K562 (cell line): ENCODE results near the gene KIF3B. TPM values are rescaled to one million over a fixed set of nuclear protein-coding genes. Genes with fewer than 3 reads are reported as not detected.

Source experiments
- ATAC-seq: fragments of 200-7000 bp; cut with Tn5 transposase; 3 replicates; pipeline ENCODE4 v1.9.1; 2020; ENCODE audit warnings: moderate library complexity
- BruUV-seq: library from RNA; stranded (reverse); fragments of 400-500 nt; replicated peaks from 2 replicates; lab custom pipeline; 2021; lab: Mats Ljungman, UMichigan
- CTCF ChIA-PET: fragments of 300-600 bp; formaldehyde crosslinking; extraction: SDS; loops from one replicate; lab custom pipeline; 2021; ENCODE audit warnings: low intra/inter-chr PET ratio; lab: Yijun Ruan, JAX
- POLR2A ChIA-PET: fragments of 300-600, 350-650 bp; sonication (Branson Sonifier 250); formaldehyde crosslinking; extraction: SDS; loops from one replicate; lab custom pipeline; 2021; ENCODE audit warnings: antibody characterized with exemption, inconsistent platforms; lab: Yijun Ruan, JAX
- DNase-seq, 4 experiments: peaks; one replicate each; pipeline versions ENCODE4 v3.0.0 to v3.0.0-alpha.2; 2011 to 2018; ENCODE audit warnings: low spot score in 3 of 4, mixed read lengths in 3 of 4; ENCODE audit errors: extremely low read depth in 1 of 4
- FAIRE-seq: peaks from 2 replicates; lab custom pipeline; 2011; peaks lifted over from hg19 to GRCh38; lab: Jason Lieb, UNC
- H2AFZ ChIP-seq: 2 replicates; pipeline ENCODE4 v1.6.0; 2011; ENCODE audit warnings: low read depth, low read length, control low read depth, inconsistent platforms
- H3K27ac ChIP-seq: fragments of 200-600 bp; 3 replicates; pipeline ENCODE4 v1.8.0; 2011; ENCODE audit warnings: low read depth, mild to moderate bottlenecking, control low read depth, inconsistent platforms, low read length, moderate library complexity, mixed read lengths; ENCODE audit errors: extremely low read depth
- H3K27me3 ChIP-seq, 2 experiments: fragments of 300-600 bp in 1 of 2; 2 replicates in 1 of 2; 3 replicates in 1 of 2; pipeline versions ENCODE4 v1.6.0 to v1.8.0; 2011; ENCODE audit warnings: inconsistent platforms in 2 of 2, low read length in 2 of 2, mild to moderate bottlenecking in 1 of 2, mixed read lengths in 1 of 2, moderate library complexity in 1 of 2; ENCODE audit not compliant: control insufficient read depth in 2 of 2, insufficient read depth in 2 of 2
- H3K36me3 ChIP-seq: fragments of 300-600 bp; 3 replicates; pipeline ENCODE4 v1.8.0; 2011; ENCODE audit warnings: mild to moderate bottlenecking, low read length, inconsistent platforms; ENCODE audit not compliant: control insufficient read depth, insufficient read depth
- H3K4me1 ChIP-seq, 2 experiments: fragments of 200-600 bp in 1 of 2; replicated peaks in 1 of 2; 2 replicates in 1 of 2; 3 replicates in 1 of 2; pipeline versions ENCODE4 v1.5.1 to v1.8.0; 2011; ENCODE audit warnings: inconsistent platforms in 2 of 2, low read length in 2 of 2, mild to moderate bottlenecking in 1 of 2, mixed read lengths in 1 of 2, moderate library complexity in 1 of 2; ENCODE audit not compliant: control insufficient read depth in 2 of 2, insufficient read depth in 2 of 2
- H3K4me2 ChIP-seq: 2 replicates; pipeline ENCODE4 v1.6.1; 2011; ENCODE audit warnings: low read length, control low read depth, inconsistent platforms, mixed read lengths; ENCODE audit not compliant: insufficient read depth
- H3K4me3 ChIP-seq: fragments of 200-600 bp; sonication (generic), shearing (Covaris generic); 2 replicates; pipeline ENCODE4 v1.5.1; 2016; ENCODE audit warnings: control low read depth, inconsistent platforms
- H3K79me2 ChIP-seq: fragments of 200-600 bp; 3 replicates; pipeline ENCODE4 v1.8.0; 2011; ENCODE audit warnings: low read length, inconsistent platforms; ENCODE audit not compliant: control insufficient read depth, insufficient read depth
- H3K9ac ChIP-seq, 2 experiments: 2 replicates each; pipeline versions ENCODE4 v1.6.0 to v1.6.1; 2011; ENCODE audit warnings: low read depth in 2 of 2, low read length in 2 of 2, control low read depth in 1 of 2, inconsistent platforms in 1 of 2, mild to moderate bottlenecking in 1 of 2, mixed read lengths in 1 of 2; ENCODE audit not compliant: insufficient read depth in 1 of 2
- H3K9me1 ChIP-seq: one replicate; pipeline ENCODE4 v1.6.0; 2011; ENCODE audit warnings: inconsistent platforms, mild to moderate bottlenecking, low read length, moderate library complexity; ENCODE audit not compliant: control insufficient read depth, insufficient read depth
- H3K9me3 ChIP-seq: replicated peaks from 2 replicates; pipeline ENCODE4 v1.5.1; 2011; ENCODE audit warnings: low read depth, low read length, inconsistent platforms; ENCODE audit not compliant: control insufficient read depth, insufficient read depth
- H4K20me1 ChIP-seq: replicated peaks from 2 replicates; pipeline ENCODE4 v1.6.1; 2011; ENCODE audit warnings: low read length, inconsistent platforms, mixed read lengths; ENCODE audit not compliant: control insufficient read depth, insufficient read depth
- NFE2 ChIP-seq: IDR thresholded peaks from 2 replicates; pipeline ENCODE4 v1.6.1; 2014; ENCODE audit warnings: antibody characterized with exemption, low read depth
- POLR2B ChIP-seq: fragments of 450-650 bp; IDR thresholded peaks from 2 replicates; pipeline ENCODE4 v1.6.1; 2018; ENCODE audit warnings: low read depth; ENCODE audit not compliant: partially characterized antibody
- WGBS: fragments of 100-300 bp; shearing (Covaris generic); methylation state at CpG from one replicate; pipeline ENCODE4 v1.1.6; 2016; ENCODE audit warnings: low coverage, mixed read lengths; ENCODE audit not compliant: insufficient coverage; ENCODE audit errors: missing lambda C conversion rate; 5-methylcytosine and 5-hydroxymethylcytosine counted together
- in situ Hi-C: fragments of 300-500 bp; cut with MboI; formaldehyde crosslinking; loops from 4 replicates; pipeline ENCODE4 v1.15.0; 2018; ENCODE audit warnings: inconsistent platforms, mixed read lengths
- intact Hi-C: fragments of 100-400 bp; cut with micrococcal nuclease; formaldehyde crosslinking; loops from 2 replicates; pipeline ENCODE4 v1.14.2; 2022
- polyA plus RNA-seq, 8 experiments: library from polyadenylated mRNA; depleted of rRNA in 4 of 8; stranded (reverse) in 5 of 8; unstranded in 3 of 8; fragments of >200 nt; fragmentation: Nextera tagmentation in 2 of 8; fragmentation: Illumina TruSeq in 1 of 8; extraction: Ambion mirVana in 2 of 8; extraction: Trizol in 1 of 8; gene quantifications; 2 replicates each; pipeline versions ENCODE4 v1.2.1 to v1.2.3, GENCODE V29; 2011 to 2014; ENCODE audit warnings: inconsistent platforms in 1 of 8, missing spikeins in 1 of 8
- total RNA-seq, 7 experiments: library from RNA; depleted of rRNA in 6 of 7; stranded (reverse); fragments of >200 nt in 6 of 7; fragmentation: Illumina TruSeq in 2 of 7; extraction: Trizol in 2 of 7; gene quantifications; 2 replicates each; pipeline versions ENCODE4 v1.2.1 to v1.2.3, GENCODE V29; 2011 to 2021; ENCODE audit warnings: low replicate concordance in 1 of 7
- TF ChIP-seq, protein P1 (sequence below): IDR thresholded peaks from 2 replicates; pipeline ENCODE4 v1.6.1; 2011; ENCODE audit not compliant: insufficient read length; ENCODE audit errors: extremely low read depth

Gene KIF3B
- total and polyA plus RNA-seq, 9 of the 15 experiments (the other 6 are each of a cell fraction or from before 2014, with no cell fraction given), result 2.9 to 12.3 (median 8.6) TPM

DNA sequence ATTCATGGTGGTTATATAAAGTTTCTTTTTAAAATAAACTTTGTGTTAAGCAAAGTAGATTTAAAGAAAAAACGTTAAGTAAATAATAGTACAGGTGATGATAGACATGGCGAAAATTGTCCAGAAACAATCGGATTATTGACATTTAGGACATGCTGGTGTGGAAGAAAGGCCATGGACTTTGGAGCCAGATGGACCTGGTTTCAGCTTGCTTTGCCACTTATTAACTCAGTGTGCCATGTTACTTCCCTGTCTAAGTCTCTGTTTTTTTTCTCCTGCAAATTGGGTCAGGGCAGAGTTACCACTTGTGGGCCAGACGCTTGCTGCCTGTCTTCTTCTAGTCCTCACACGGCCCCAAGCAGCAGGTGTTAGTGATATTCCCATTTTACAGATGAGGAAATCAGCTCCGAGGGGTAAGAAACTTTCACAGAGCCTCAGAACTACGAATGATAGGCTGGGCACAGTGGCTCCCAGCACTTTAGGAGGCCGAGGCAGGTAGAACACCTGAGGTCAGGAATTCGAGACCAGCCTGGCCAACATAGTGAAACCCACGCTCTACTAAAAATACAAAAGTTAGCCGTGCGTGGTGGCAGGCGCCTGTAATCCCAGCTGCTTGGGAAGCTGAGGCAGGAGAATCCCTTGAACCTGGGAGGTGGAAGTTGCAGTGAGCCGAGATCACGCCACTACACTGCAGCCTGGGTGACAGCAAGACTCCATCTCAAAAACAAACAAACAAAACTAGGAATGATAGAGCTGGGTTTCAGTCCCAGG, 12.4 kb downstream of the KIF3B start:
- H3K27ac ChIP-seq, result no peak overlapping the region
- H4K20me1 ChIP-seq, result peaks cover 14% of the 10 kb centered on the region
- H2AFZ ChIP-seq, result no peak overlapping the region
- no peaks in the 10 kb centered on the region for H3K79me2 ChIP-seq
- peaks cover 2% of the 10 kb centered on the region; the same call in 1 of the 3 replicates for H3K36me3 ChIP-seq
- ATAC-seq (no peak), FAIRE-seq (no peak), DNase-seq (no peak)
- H3K4me3 ChIP-seq, result no peak overlapping the region
- no TSS peak for BruUV-seq
- no peaks in the 10 kb centered on the region for H3K27me3 ChIP-seq
- TF ChIP-seq, protein P1, sequence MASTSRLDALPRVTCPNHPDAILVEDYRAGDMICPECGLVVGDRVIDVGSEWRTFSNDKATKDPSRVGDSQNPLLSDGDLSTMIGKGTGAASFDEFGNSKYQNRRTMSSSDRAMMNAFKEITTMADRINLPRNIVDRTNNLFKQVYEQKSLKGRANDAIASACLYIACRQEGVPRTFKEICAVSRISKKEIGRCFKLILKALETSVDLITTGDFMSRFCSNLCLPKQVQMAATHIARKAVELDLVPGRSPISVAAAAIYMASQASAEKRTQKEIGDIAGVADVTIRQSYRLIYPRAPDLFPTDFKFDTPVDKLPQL, result no peak
- no peak for TF ChIP-seq NFE2
- TF ChIP-seq POLR2B, result no peak
- H3K9me1 ChIP-seq, result no peaks in the 10 kb centered on the region
- no peaks in the 10 kb centered on the region for H3K9me3 ChIP-seq
- no peak overlapping the region for H3K4me2 ChIP-seq
- in situ Hi-C loops (no loop called here), intact Hi-C loops (no loop called here)
- H3K4me1 ChIP-seq, result peaks cover 0 to 19% of the 10 kb centered on the region in 2 experiments; a peak in 4 of 5 replicates
- ChIA-PET POLR2A (interaction anchor here (0.9 to 1.6 kb wide), 2 partner anchors 12 to 20 kb away, joined by 3 to 6 read pairs; no protein-coding TSS in a partner anchor), CTCF (no interaction called here)
- WGBS, result 75% methylated on average over 15 of the region's 15 CpGs
- H3K9ac ChIP-seq, result no peak overlapping the region
